Renal cortex interstitium (tissue), 11 donors: ENCODE data around the gene SPAG4. TPM values are rescaled to one million over a fixed set of nuclear protein-coding genes. Genes with fewer than 3 reads are reported as not detected.

Experiments
- DNase-seq, 11 donors: peaks; one replicate each; pipeline ENCODE4 v3.0.0-alpha.2; 2013; ENCODE audit warnings: low read depth in 9 of 11, low spot score in 4 of 11; ENCODE audit errors: extremely low read depth in 1 of 11
- polyA plus RNA-seq, 3 donors: library from polyadenylated mRNA; unstranded; fragments of 120-200 nt; gene quantifications; one replicate each; pipeline ENCODE4 v1.2.1, GENCODE V29; 2013; ENCODE audit not compliant: insufficient read length in 3 of 3

SPAG4 gene
- polyA plus RNA-seq, 3 donors, result 3.6 to 8.1 (median 4.9) TPM

- no peak for DNase-seq
Observed at GRCh38 chr20:35641743-35642142, 26.1 kb downstream of the SPAG4 start.

- no peak for DNase-seq
Observed at GRCh38 chr20:35643045-35643444, 27.4 kb downstream of the SPAG4 start.

- no peak for DNase-seq
Observed at GRCh38 chr20:35644806-35645205, 29.2 kb downstream of the SPAG4 start.

GRCh38 chr20:35648836-35649235 is 33.2 kb downstream of the SPAG4 start:
- DNase-seq, result no peak

GRCh38 chr20:35650632-35651031 is 35.0 kb downstream of the SPAG4 start:
- DNase-seq, result no peak

- DNase-seq, result no peak
Observed at GRCh38 chr20:35651958-35652357, 36.3 kb downstream of the SPAG4 start.

GRCh38 chr20:35652641-35653429 is 37.2 kb downstream of the SPAG4 start:
- DNase-seq, result no peak

- DNase-seq, result no peak
Observed at GRCh38 chr20:35653430-35653734, 37.8 kb downstream of the SPAG4 start.

- no peak for DNase-seq
Observed at GRCh38 chr20:35653893-35654292, 38.3 kb downstream of the SPAG4 start.

GRCh38 chr20:35654415-35654814 is 38.8 kb downstream of the SPAG4 start:
- no peak for DNase-seq

- DNase-seq, result no peak
Observed at GRCh38 chr20:35657271-35657670, 41.6 kb downstream of the SPAG4 start.

GRCh38 chr20:35660122-35660937 is 44.7 kb downstream of the SPAG4 start:
- DNase-seq, result no peak

GRCh38 chr20:35661053-35661452 is 45.4 kb downstream of the SPAG4 start:
- DNase-seq, result no peak

GRCh38 chr20:35661908-35662307 is 46.3 kb downstream of the SPAG4 start:
- no peak for DNase-seq

GRCh38 chr20:35662551-35662950 is 46.9 kb downstream of the SPAG4 start:
- DNase-seq, result no peak

GRCh38 chr20:35663516-35664465 is 48.2 kb downstream of the SPAG4 start:
- DNase-seq, result peak; percentile 24 to 61 (median 47)

GRCh38 chr20:35664466-35665206 is 49.0 kb downstream of the SPAG4 start, which contains the start of the genes CPNE1 and RBM12:
CPNE1 (minus strand) TSS chr20:35664900; CDS start chr20:35632923, 31,977 bp downstream.
RBM12 (minus strand) TSS chr20:35664900; CDS start chr20:35655322, 9,578 bp downstream.
- peak; percentile 89 to 94 (median 91) for DNase-seq

GRCh38 chr20:35665949-35666288 is 50.3 kb downstream of the SPAG4 start:
- no peak for DNase-seq

GRCh38 chr20:35669221-35669620 is 53.6 kb downstream of the SPAG4 start:
- DNase-seq, result no peak
